DMS 273 (cell line): ENCODE measurements around the gene LRRC71.

Experiments
- DNase-seq: peaks from one replicate; lab custom pipeline; 2025; ENCODE audit not compliant: unreplicated experiment; lab: John Stamatoyannopoulos, UW

LRRC71 gene

GRCh38 chr1:156892190-156893047 is 28.0 kb upstream of the LRRC71 start:
- DNase-seq, result peak; percentile 97

GRCh38 chr1:156893048-156893953 is 27.1 kb upstream of the LRRC71 start, which contains the start of gene PEAR1:
TSS of gene PEAR1 (plus strand) at chr1:156893718. CDS start at chr1:156903927, 10,209 bp downstream.
- DNase-seq, result no peak

- no peak for DNase-seq
Measured at GRCh38 chr1:156894001-156894400, 26.4 kb upstream of the LRRC71 start.

- DNase-seq, result no peak
Measured at GRCh38 chr1:156894711-156895454, 25.5 kb upstream of the LRRC71 start.

GRCh38 chr1:156895455-156895812 is 25.0 kb upstream of the LRRC71 start:
- no peak for DNase-seq

GRCh38 chr1:156895927-156896326 is 24.5 kb upstream of the LRRC71 start:
- DNase-seq, result no peak

GRCh38 chr1:156896490-156897033 is 23.9 kb upstream of the LRRC71 start:
- DNase-seq, result no peak

- DNase-seq, result no peak
Measured at GRCh38 chr1:156897078-156897825, 23.2 kb upstream of the LRRC71 start.

- DNase-seq, result no peak
Measured at GRCh38 chr1:156898161-156898566, 22.3 kb upstream of the LRRC71 start.

- DNase-seq, result no peak
Measured at GRCh38 chr1:156898971-156899664, 21.3 kb upstream of the LRRC71 start.

- peak; percentile 69 for DNase-seq
Measured at GRCh38 chr1:156899956-156900718, 20.3 kb upstream of the LRRC71 start.

GRCh38 chr1:156900896-156901589 is 19.4 kb upstream of the LRRC71 start:
- DNase-seq, result no peak

- no peak for DNase-seq
Measured at GRCh38 chr1:156901590-156901900, 18.9 kb upstream of the LRRC71 start.

- no peak for DNase-seq
Measured at GRCh38 chr1:156901966-156902915, 18.2 kb upstream of the LRRC71 start.

- no peak for DNase-seq
Measured at GRCh38 chr1:156903328-156904091, 16.9 kb upstream of the LRRC71 start.

GRCh38 chr1:156904187-156904959 is 16.1 kb upstream of the LRRC71 start:
- DNase-seq, result no peak
